ENCODE measurements around the gene PRDM16. TPM values are rescaled to one million over a fixed set of nuclear protein-coding genes. Genes with fewer than 3 reads are reported as not detected.

PRDM16 gene
- total RNA-seq, 1 donor from 2014 or later, result 0.43 TPM

- Histone ChIP-seq H4K20me1 (ENCODE audit: insufficient read depth, low read length) (no peaks in the 10 kb centered on the region), H3K4me2 (ENCODE audit: low read length) (no peak overlapping the region), H3K79me2 (ENCODE audit: insufficient read depth, low read length) (no peaks in the 10 kb centered on the region), H2AFZ (ENCODE audit: low read depth, low read length) (no peak overlapping the region), H3K27ac (ENCODE audit: low read depth, low read length) (no peak overlapping the region), H3K9ac (ENCODE audit: low read length) (no peak overlapping the region), H3K9me3 (ENCODE audit: insufficient read depth, low read depth, low read length) (no peaks in the 10 kb centered on the region), H3K4me1 (ENCODE audit: insufficient read depth, low read length) (no peaks in the 10 kb centered on the region), H3K27me3 (ENCODE audit: insufficient read depth, low read length) (no peaks in the 10 kb centered on the region), H3K36me3 (ENCODE audit: insufficient read depth, low read length) (no peaks in the 10 kb centered on the region), H3K4me3 (ENCODE audit: insufficient read depth, low read depth, low read length) (no peak overlapping the region)
- TF ChIP-seq CTCF (IDR thresholded peaks at IDR 0.05; ENCODE audit: insufficient read depth, low read depth, low read length), result no peak
- no peak for TF ChIP-seq EZH2 (IDR thresholded peaks at IDR 0.05; ENCODE audit: insufficient read depth, low read length)
- no peak overlapping the region for H3K4me3 Mint-ChIP-seq (ENCODE audit: unreplicated experiment)
- H3K36me3 Mint-ChIP-seq (ENCODE audit: low read depth, unreplicated experiment), result no peaks in the 10 kb centered on the region
- H3K4me1 Mint-ChIP-seq (ENCODE audit: low read depth, unreplicated experiment), result no peaks in the 10 kb centered on the region
- no peak overlapping the region for H3K27ac Mint-ChIP-seq (ENCODE audit: unreplicated experiment)
- DNase-seq (ENCODE audit: low read depth) (no peak), FAIRE-seq (no peak)
- peaks cover under 1% of the 10 kb centered on the region for H3K9me3 Mint-ChIP-seq (ENCODE audit: unreplicated experiment)
- peaks cover 40% of the 10 kb centered on the region for H3K27me3 Mint-ChIP-seq (ENCODE audit: low read depth, unreplicated experiment)
Observed at GRCh38 chr1:3234281-3234680, 165.3 kb downstream of the PRDM16 start.

GRCh38 chr1:3234956-3235355 is 166.0 kb downstream of the PRDM16 start:
- Histone ChIP-seq H3K9me3 (ENCODE audit: insufficient read depth, low read depth, low read length) (no peaks in the 10 kb centered on the region), H3K79me2 (ENCODE audit: insufficient read depth, low read length) (no peaks in the 10 kb centered on the region), H3K36me3 (ENCODE audit: insufficient read depth, low read length) (no peaks in the 10 kb centered on the region), H3K4me2 (ENCODE audit: low read length) (no peak overlapping the region), H3K27ac (ENCODE audit: low read depth, low read length) (no peak overlapping the region), H3K9ac (ENCODE audit: low read length) (no peak overlapping the region), H3K4me3 (ENCODE audit: insufficient read depth, low read depth, low read length) (no peak overlapping the region), H2AFZ (ENCODE audit: low read depth, low read length) (no peak overlapping the region), H3K27me3 (ENCODE audit: insufficient read depth, low read length) (no peaks in the 10 kb centered on the region), H4K20me1 (ENCODE audit: insufficient read depth, low read length) (no peaks in the 10 kb centered on the region), H3K4me1 (ENCODE audit: insufficient read depth, low read length) (no peaks in the 10 kb centered on the region)
- no peak overlapping the region for H3K4me3 Mint-ChIP-seq (ENCODE audit: unreplicated experiment)
- no peaks in the 10 kb centered on the region for H3K36me3 Mint-ChIP-seq (ENCODE audit: low read depth, unreplicated experiment)
- no peaks in the 10 kb centered on the region for H3K4me1 Mint-ChIP-seq (ENCODE audit: low read depth, unreplicated experiment)
- peaks cover 38% of the 10 kb centered on the region for H3K27me3 Mint-ChIP-seq (ENCODE audit: low read depth, unreplicated experiment)
- no peak for FAIRE-seq
- H3K9me3 Mint-ChIP-seq (ENCODE audit: unreplicated experiment), result peaks cover 2% of the 10 kb centered on the region
- TF ChIP-seq CTCF (IDR thresholded peaks at IDR 0.05; ENCODE audit: insufficient read depth, low read depth, low read length), result no peak
- no peak for TF ChIP-seq EZH2 (IDR thresholded peaks at IDR 0.05; ENCODE audit: insufficient read depth, low read length)
- no peak for DNase-seq (ENCODE audit: low read depth)
- no peak overlapping the region for H3K27ac Mint-ChIP-seq (ENCODE audit: unreplicated experiment)

GRCh38 chr1:3235496-3235895 is 166.5 kb downstream of the PRDM16 start:
- H3K36me3 Mint-ChIP-seq (ENCODE audit: low read depth, unreplicated experiment), result no peaks in the 10 kb centered on the region
- no peaks in the 10 kb centered on the region for H3K79me2 ChIP-seq (ENCODE audit: insufficient read depth, low read length)
- no peak for FAIRE-seq

More at GRCh38 chr1:3235496-3235895, 166.5 kb downstream of the PRDM16 start:
- Mint-ChIP-seq H3K4me3 (ENCODE audit: unreplicated experiment) (no peak overlapping the region), H3K4me1 (ENCODE audit: low read depth, unreplicated experiment) (no peaks in the 10 kb centered on the region), H3K27me3 (ENCODE audit: low read depth, unreplicated experiment) (peaks cover 38% of the 10 kb centered on the region), H3K27ac (ENCODE audit: unreplicated experiment) (no peak overlapping the region), H3K9me3 (ENCODE audit: unreplicated experiment) (peaks cover 2% of the 10 kb centered on the region)
- Histone ChIP-seq H3K36me3 (ENCODE audit: insufficient read depth, low read length) (no peaks in the 10 kb centered on the region), H3K4me1 (ENCODE audit: insufficient read depth, low read length) (no peaks in the 10 kb centered on the region), H3K27me3 (ENCODE audit: insufficient read depth, low read length) (no peaks in the 10 kb centered on the region), H3K9me3 (ENCODE audit: insufficient read depth, low read depth, low read length) (no peaks in the 10 kb centered on the region), H3K27ac (ENCODE audit: low read depth, low read length) (no peak overlapping the region), H4K20me1 (ENCODE audit: insufficient read depth, low read length) (no peaks in the 10 kb centered on the region), H3K4me2 (ENCODE audit: low read length) (no peak overlapping the region), H2AFZ (ENCODE audit: low read depth, low read length) (no peak overlapping the region), H3K9ac (ENCODE audit: low read length) (no peak overlapping the region), H3K4me3 (ENCODE audit: insufficient read depth, low read depth, low read length) (no peak overlapping the region)
- no peak for DNase-seq (ENCODE audit: low read depth)
- TF ChIP-seq CTCF (IDR thresholded peaks at IDR 0.05; ENCODE audit: insufficient read depth, low read depth, low read length) (no peak), EZH2 (IDR thresholded peaks at IDR 0.05; ENCODE audit: insufficient read depth, low read length) (no peak)

Data from astrocyte (in vitro differentiated cells and primary cell).